BJ (cell line): ENCODE results near the gene EVC2. TPM values are rescaled to one million over a fixed set of nuclear protein-coding genes. Genes with fewer than 3 reads are reported as not detected.
"Not testable (repeated sequence)": the region's sequence is repeated elsewhere in the genome, so short reads cannot be mapped to it uniquely, and the experiment has no call there.

Source experiments
- CTCF ChIA-PET: fragments of 350-600 bp; formaldehyde crosslinking; extraction: SDS; loops from one replicate; lab custom pipeline; 2021; ENCODE audit warnings: antibody characterized with exemption, inconsistent platforms; lab: Yijun Ruan, JAX
- POLR2A ChIA-PET: fragments of 300-600 bp; sonication (Branson Sonifier 250); formaldehyde crosslinking; extraction: SDS; loops from one replicate; lab custom pipeline; 2021; ENCODE audit warnings: antibody characterized with exemption; lab: Charles Lee
- DNase-seq: peaks from one replicate; pipeline ENCODE4 v3.0.0-alpha.2; 2011; ENCODE audit warnings: low read depth
- H3K27me3 ChIP-seq: 2 replicates; pipeline ENCODE4 v1.6.0; 2011; ENCODE audit warnings: low read length; ENCODE audit not compliant: control insufficient read depth, insufficient read depth
- H3K36me3 ChIP-seq: 2 replicates; pipeline ENCODE4 v1.5.1; 2011; ENCODE audit warnings: low read length; ENCODE audit not compliant: control insufficient read depth, insufficient read depth
- H3K4me3 ChIP-seq: 2 replicates; pipeline ENCODE4 v1.5.1; 2011; ENCODE audit warnings: low read depth, mild to moderate bottlenecking, control low read depth, low read length
- CTCF ChIP-seq: IDR thresholded peaks from 2 replicates; pipeline ENCODE4 v1.5.1; 2011; ENCODE audit warnings: low read depth, mild to moderate bottlenecking, control low read depth, inconsistent platforms, low read length, moderate library complexity; ENCODE audit not compliant: insufficient read depth
- polyA plus RNA-seq: library from polyadenylated mRNA; depleted of rRNA; stranded (reverse); fragments of >200 nt; gene quantifications from 2 replicates; pipeline ENCODE4 v1.2.3, GENCODE V29; 2011

Gene EVC2
- polyA plus RNA-seq, 1 experiment, result 2.2 TPM

DNA sequence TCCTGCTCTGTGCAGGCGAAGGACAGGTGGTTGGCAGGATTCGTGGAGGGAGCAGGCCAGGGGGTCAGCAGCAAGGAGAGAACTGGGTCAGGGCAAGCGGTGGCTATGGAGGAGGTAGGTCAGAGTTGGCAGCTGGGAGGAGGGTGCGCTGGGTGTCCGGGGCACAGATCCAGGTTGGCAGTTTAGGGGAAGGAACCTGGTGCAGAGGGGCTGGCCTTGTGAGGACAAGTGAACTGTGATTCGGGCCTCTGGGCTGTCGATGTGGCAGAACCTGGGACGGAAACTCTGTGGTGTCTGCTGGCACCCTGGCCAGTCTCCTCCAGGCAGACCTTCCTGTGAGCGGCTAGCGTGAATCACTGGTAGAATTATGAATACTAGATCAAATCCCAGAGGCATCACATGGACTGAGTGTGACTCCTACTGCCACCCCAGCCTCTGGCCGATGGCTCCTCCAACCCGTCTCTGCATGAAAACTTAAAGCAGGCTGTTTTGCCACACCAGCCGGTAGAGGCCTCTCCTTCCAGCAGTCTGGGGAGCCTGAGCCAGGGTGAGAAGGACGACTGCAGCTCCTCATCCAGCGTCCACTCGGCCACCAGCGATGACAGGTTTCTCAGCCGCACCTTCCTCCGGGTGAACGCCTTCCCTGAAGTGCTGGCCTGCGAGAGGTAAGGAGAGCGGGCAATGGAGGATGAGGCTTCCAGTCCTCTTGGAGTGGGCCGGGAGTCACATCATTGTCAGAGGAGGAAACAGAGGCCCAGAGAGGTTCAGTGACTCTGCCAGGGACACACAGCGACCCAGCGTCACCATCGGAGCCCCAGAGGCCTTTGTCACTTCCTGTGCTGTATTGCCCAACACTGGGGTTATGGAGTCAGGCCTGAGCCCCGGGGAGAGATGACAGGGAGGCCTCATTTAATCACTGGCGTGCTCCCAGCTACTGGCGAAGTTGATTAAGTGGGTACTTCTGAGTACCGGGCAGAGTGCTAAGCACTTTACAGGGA lies 22.9 kb upstream of the EVC2 start:
- Histone ChIP-seq H3K36me3 (peaks cover 37% of the 10 kb centered on the region), H3K4me3 (no peak overlapping the region), H3K27me3 (no peaks in the 10 kb centered on the region)
- POLR2A ChIA-PET, result no interaction called here
- no peak for DNase-seq
- CTCF ChIA-PET, result no interaction called here
- no peak for TF ChIP-seq CTCF

DNA sequence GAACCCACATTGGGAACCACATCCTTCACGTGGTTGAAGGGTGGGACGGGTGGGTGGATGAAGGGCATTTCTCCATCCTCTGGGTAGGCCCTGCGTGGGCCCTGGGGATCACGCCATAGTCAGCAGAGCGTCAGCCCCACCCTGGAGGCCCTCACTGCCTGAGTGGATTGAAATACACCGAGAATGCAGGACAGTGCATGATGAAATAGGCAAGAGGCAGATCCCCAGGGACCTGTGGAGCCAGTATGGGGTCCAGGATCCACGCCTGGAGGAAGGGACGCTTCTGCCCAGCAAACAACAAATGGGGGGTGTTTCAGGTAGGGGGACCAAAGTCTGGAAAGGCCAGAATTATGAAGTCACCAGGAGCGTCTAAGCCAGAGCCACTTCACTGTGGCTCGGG lies 22.1 kb upstream of the EVC2 start:
- Histone ChIP-seq H3K27me3 (no peaks in the 10 kb centered on the region), H3K36me3 (peaks cover 38% of the 10 kb centered on the region), H3K4me3 (no peak overlapping the region)
- no peak for DNase-seq
- ChIA-PET POLR2A (no interaction called here), CTCF (no interaction called here)
- no peak for TF ChIP-seq CTCF

GRCh38 chr4:5728412-5728811 lies 20.1 kb upstream of the EVC2 start:
- POLR2A ChIA-PET, result not testable (repeated sequence)

DNA sequence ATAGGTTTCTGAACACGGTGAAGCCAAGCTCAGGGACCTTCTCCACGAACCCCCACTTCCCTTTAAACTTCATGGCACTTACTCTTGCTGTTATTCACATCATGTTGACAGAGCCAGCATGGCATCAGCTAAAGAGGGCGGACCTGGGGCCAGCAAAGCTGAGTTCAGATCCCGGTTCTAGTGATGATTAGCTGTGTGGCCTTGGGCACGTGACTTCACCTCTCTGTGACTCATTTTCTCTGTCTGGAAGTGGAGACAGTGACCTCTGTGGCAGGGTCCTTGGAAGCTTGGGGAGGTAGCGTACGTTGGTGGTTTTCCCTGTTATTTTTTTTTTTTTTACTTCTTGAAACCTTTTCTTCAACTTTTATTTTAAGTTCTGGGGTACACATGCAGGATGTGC lies 16.0 kb upstream of the EVC2 start:
- CTCF ChIA-PET, result interaction anchor here (0.9 to 1.0 kb wide), 2 partner anchors 14 to 264 kb away, joined by 3 read pairs; no protein-coding TSS in a partner anchor
- DNase-seq, result no peak
- Histone ChIP-seq H3K4me3 (no peak overlapping the region), H3K27me3 (no peaks in the 10 kb centered on the region), H3K36me3 (peaks cover 14% of the 10 kb centered on the region)
- POLR2A ChIA-PET, result no interaction called here
- TF ChIP-seq CTCF, result no peak

More at GRCh38 chr4:5728412-5728811, 20.1 kb upstream of the EVC2 start:
- H3K4me3 ChIP-seq, CTCF ChIA-PET, DNase-seq, H3K27me3 ChIP-seq: not testable (repeated sequence)
- H3K36me3 ChIP-seq, result peaks cover 23% of the 10 kb centered on the region

- ChIA-PET CTCF (interaction anchor here (0.7 to 1.0 kb wide), 3 partner anchors 12 to 91 kb away, joined by 3 to 4 read pairs (median 3); partner anchors contain the start of gene EVC), POLR2A (no interaction called here)
- TF ChIP-seq CTCF, result no peak
- DNase-seq, result no peak
- Histone ChIP-seq H3K36me3 (peaks cover 19% of the 10 kb centered on the region), H3K27me3 (no peaks in the 10 kb centered on the region), H3K4me3 (no peak overlapping the region)
These were observed 14.0 kb upstream of the EVC2 start for GRCh38 chr4:5722328-5722727.
